ENCODE results near the gene C22orf23. TPM values are rescaled to one million over a fixed set of nuclear protein-coding genes. Genes with fewer than 3 reads are reported as not detected.

C22orf23 gene
- total and polyA plus RNA-seq, 2 of the 4 experiments (the other 2 are of a cell fraction) = 0.39 to 0.54 TPM

GRCh38 chr22:37983860-37984791, 30.7 kb upstream of the C22orf23 start, which contains the start of gene SOX10:
SOX10 (minus strand) TSS chr22:37984555; CDS start chr22:37983784, 771 bp downstream.
- no peak within 1 kb of the TSS for H3K14ac ChIP-seq (replicated peaks; ENCODE audit: low read depth, low read length)
- WGBS, 2 experiments (ENCODE audit: extremely low coverage in 2 of 2, insufficient read length in 1 of 2) = 75% methylated on average over 4 of the region's 42 CpGs; no CpG with 5 or more reads in 1 of the 2 experiments
- no peak within 1 kb of the TSS for H3K18ac ChIP-seq (ENCODE audit: low read depth, low read length)
- H2AK9ac ChIP-seq (replicated peaks; ENCODE audit: low read depth, low read length, poor library complexity) = no peak within 1 kb of the TSS
- dilution Hi-C loops (cut with HindIII; ENCODE audit: low sequenced_read_pairs, unreplicated experiment) (no loop called here), intact Hi-C loops (cut with micrococcal nuclease) (no loop called here), in situ Hi-C loops (cut with MboI; ENCODE audit: low sequenced_read_pairs) (no loop called here)
- H2BK20ac ChIP-seq (ENCODE audit: low read depth, low read length) = no peak within 1 kb of the TSS
- H3K4ac ChIP-seq (ENCODE audit: low read depth, low read length) = no peak within 1 kb of the TSS
- TF ChIP-seq CHD1 (IDR thresholded peaks at IDR 0.05; ENCODE audit: low read depth, low read length) (no peak), MAFK (IDR thresholded peaks at IDR 0.05; ENCODE audit: low read depth, low read length) (no peak), NFE2L2 (IDR thresholded peaks at IDR 0.05; ENCODE audit: low read depth, low read length) (no peak), RAD21 (IDR thresholded peaks at IDR 0.05; ENCODE audit: low read length) (no peak), MXI1 (IDR thresholded peaks at IDR 0.05; ENCODE audit: borderline replicate concordance, low read depth, low read length) (no peak)
- H2BK5ac ChIP-seq (ENCODE audit: low read depth, low read length, poor library complexity, severe bottlenecking) = no peak within 1 kb of the TSS
- no peaks in the 10 kb centered on the region for H4K20me1 ChIP-seq (ENCODE audit: insufficient read depth, low read length)
- H3K9me1 ChIP-seq (ENCODE audit: insufficient read depth, low read length) = no peaks in the 10 kb centered on the region
- H3K23ac ChIP-seq (ENCODE audit: low read depth, low read length) = no peak within 1 kb of the TSS
- H4K91ac ChIP-seq (ENCODE audit: insufficient read depth, low read depth, low read length) = no peak within 1 kb of the TSS
- ATAC-seq (ENCODE audit: low read depth) = no peak
- H4K8ac ChIP-seq (ENCODE audit: low read depth in 2 of 2, low read length in 2 of 2) = no peak within 1 kb of the TSS
- POLR2A ChIA-PET (ENCODE audit: unreplicated experiment) = no interaction called here
- H2BK15ac ChIP-seq (ENCODE audit: low read depth, low read length) = no peak within 1 kb of the TSS
- H3K27me3 ChIP-seq (ENCODE audit: control insufficient read depth, insufficient read depth, low read length) = no peaks in the 10 kb centered on the region
- no peaks in the 10 kb centered on the region for H3K36me3 ChIP-seq (ENCODE audit: control insufficient read depth, insufficient read depth, low read length)
- no peak within 1 kb of the TSS for H3K27ac ChIP-seq (ENCODE audit: insufficient read depth, low read length)
- H3K4me2 ChIP-seq (ENCODE audit: low read depth, low read length) = no peak within 1 kb of the TSS
- H3K79me1 ChIP-seq (ENCODE audit: low read depth in 1 of 2, low read length in 2 of 2) = no peaks in the 10 kb centered on the region
- H3K9me3 ChIP-seq (ENCODE audit: control insufficient read depth, insufficient read depth, low read length) = no peaks in the 10 kb centered on the region
- H4K5ac ChIP-seq (ENCODE audit: low read depth, low read length) = no peak within 1 kb of the TSS
- H3K4me3 ChIP-seq (ENCODE audit: insufficient read depth, low read depth, low read length) = no peak within 1 kb of the TSS
- no peaks in the 10 kb centered on the region for H3K4me1 ChIP-seq (ENCODE audit: control insufficient read depth, insufficient read depth, low read length)
- BruUV-seq (replicated peaks) = no TSS peak
- H3K9ac ChIP-seq (ENCODE audit: low read depth, low read length) = no peak within 1 kb of the TSS
- H3K56ac ChIP-seq (ENCODE audit: extremely low read depth, insufficient read depth, low read length) = no peak within 1 kb of the TSS
- H2AFZ ChIP-seq (replicated peaks; ENCODE audit: low read length, poor library complexity) = no peak within 1 kb of the TSS
- CTCF ChIA-PET = no interaction called here
- no peak within 1 kb of the TSS for H2AK5ac ChIP-seq (ENCODE audit: low read depth, low read length)
- DNase-seq = no peak
- no peak within 1 kb of the TSS for H2BK120ac ChIP-seq (ENCODE audit: low read depth, low read length)
